Activated CD4-positive, alpha-beta T cell treated with anti-CD3 and anti-CD28 coated beads, Interleukin-2, amount 50 U/mL, for 16 hours (primary cell): Measurements from ENCODE around the gene TSPAN8.
"Not testable (repeated sequence)": the region's sequence is repeated elsewhere in the genome, so short reads cannot be mapped to it uniquely, and the experiment has no call there.

Experiments
- DNase-seq: peaks from one replicate; pipeline ENCODE4 v3.0.0-alpha.2; 2020

Gene TSPAN8

DNA sequence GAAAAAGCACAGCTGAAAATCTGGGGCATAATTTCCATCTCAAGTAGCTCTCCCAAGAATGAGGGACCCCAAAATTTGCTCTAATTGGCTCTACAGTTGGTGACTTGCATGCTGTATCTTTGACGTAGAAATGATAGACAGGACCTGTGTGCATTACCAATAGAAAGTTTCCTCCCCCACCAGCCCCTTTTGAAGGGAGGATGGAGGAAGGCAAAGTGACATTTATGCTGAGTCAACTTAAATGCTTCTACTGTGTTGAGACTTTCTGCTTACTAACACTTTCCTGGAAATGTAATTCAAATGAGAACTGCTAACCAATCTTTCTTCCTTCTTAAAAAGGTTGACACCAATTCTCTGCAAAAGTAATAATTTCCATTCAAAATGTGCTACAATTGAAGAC lies 31.9 kb downstream of the TSPAN8 start:
- DNase-seq: no peak

DNA sequence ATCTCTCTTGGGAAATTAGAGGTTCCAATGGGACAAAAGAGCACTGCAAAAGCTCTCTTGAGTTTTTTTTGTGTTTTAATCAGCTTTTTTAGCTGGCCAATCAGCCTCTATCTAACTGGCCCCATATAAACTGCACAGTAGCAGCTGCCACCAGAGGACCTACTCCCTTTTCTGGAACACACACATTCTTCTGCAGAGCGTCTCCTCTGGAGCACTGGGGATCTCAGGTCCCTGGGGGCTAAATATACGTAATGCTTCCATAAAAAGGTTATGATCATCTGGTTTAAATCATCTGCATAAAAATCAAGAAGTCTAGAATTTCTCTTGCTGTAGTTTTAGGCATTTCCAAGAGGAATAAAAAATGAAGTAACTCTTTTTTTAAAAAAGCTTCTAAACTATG lies 32.3 kb downstream of the TSPAN8 start:
- DNase-seq: no peak

- no peak for DNase-seq
Measured at GRCh38 chr12:71124835-71125460, 32.9 kb downstream of the TSPAN8 start.

- not testable (repeated sequence) for DNase-seq
Measured at GRCh38 chr12:71113148-71113547, 44.7 kb downstream of the TSPAN8 start.

GRCh38 chr12:71109834-71110233 lies 48.0 kb downstream of the TSPAN8 start:
- DNase-seq: no peak

- no peak for DNase-seq
Measured at GRCh38 chr12:71108355-71108754, 49.4 kb downstream of the TSPAN8 start.

DNA sequence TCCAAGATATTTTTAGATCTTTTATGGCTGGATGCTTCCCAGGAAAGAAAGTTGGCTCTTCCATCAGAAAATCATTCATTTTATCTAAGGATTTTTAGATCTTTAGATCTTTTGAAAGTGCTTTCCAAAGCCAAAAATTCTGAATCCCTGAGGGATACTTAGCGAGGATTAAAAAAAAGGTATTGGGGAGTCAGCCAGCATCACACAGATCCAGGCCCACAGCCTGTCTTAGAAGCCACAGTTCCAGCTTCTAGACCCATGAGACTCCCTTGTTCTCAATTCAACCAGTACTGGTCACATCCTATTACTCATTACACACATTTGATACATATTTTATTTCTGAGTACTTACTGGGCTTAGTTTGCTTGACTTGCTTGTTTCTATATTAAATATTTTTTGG lies 49.9 kb downstream of the TSPAN8 start:
- no peak for DNase-seq

DNA sequence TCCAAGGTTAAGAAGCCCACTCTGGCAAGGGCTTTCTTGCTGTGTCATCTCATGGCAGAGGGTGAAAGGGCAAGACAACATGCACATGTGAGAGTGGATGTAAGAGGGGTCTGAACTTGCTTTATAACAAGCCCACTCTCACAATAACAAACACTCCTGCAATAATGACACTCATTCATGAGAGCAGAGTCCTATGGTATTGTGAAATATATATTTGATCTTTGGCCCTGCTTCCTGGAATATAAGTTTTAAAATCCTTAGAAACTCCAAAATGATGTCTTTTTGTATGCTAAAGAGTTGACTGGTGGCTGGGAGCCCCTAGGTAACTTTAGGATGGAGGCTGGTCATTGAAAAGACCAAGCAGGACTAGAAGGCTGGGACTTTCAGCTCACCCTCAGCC lies 51.8 kb downstream of the TSPAN8 start:
- no peak for DNase-seq

DNA sequence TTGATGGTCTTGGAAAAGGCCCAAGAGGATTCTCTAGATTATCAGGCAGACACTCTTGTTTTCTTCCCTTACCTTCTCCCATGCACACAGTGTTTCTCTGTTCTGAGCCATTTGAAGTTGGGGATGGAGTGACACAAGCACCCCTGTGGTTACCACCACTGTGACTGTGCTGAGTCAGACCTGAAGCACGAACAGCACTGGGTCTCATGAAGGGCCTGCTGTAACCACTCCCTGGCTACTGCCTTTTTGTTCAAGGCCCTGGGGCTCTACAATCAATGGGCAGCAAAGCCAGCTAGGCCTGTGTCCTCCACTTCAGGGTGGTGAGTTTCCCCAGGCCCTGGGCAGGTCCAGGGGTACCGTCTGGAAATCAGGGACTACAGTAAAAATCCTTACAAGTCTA lies 65.5 kb downstream of the TSPAN8 start:
- peak; percentile 2 for DNase-seq

DNA sequence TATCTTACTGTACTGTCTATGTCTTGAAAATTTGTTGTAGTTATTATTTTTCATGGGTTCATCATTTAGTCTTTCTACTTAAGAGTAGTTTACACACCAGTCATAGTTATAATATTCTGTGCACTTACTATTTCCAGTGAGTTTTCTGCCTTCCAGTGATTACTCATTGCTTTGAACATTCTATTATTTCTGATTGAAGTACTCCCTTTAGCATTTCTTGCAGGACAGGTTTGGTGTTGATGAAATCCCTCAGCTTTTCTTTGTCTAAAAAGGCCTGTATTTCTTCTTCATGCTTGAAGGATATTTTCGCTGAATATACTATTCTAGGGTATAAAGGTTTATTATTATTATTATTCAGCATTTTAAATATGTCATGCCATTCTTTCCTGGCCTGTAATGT lies 66.8 kb downstream of the TSPAN8 start:
- no peak for DNase-seq

DNA sequence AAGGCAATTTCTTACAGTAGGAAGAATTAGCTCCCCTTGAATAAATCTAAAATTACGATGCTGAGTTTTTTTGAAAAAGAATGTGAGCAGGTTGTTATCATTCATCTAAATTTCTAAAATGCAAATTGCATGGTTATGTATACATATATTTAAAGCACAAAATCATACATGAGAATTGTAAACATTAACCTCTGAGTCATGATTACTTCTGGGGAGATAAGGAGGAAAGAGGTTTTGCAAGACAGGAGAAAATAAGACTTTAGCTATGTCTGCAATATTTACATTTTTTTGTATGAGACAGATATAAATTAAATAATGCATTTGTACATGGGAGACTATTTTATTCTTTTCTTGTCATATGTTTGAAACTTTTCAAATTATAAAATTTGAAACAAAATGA lies 72.2 kb downstream of the TSPAN8 start:
- DNase-seq: no peak

GRCh38 chr12:71075743-71076142 lies 82.1 kb downstream of the TSPAN8 start:
- no peak for DNase-seq
